HG02852 (cell line): ENCODE results near the gene C19orf44.
A peak's percentile ranks its signal among the peaks of the same experiment; 100 is the strongest.
"Not testable (repeated sequence)": the region's sequence is repeated elsewhere in the genome, so short reads cannot be mapped to it uniquely, and the experiment has no call there.

Source experiments
- ATAC-seq: cut with Tn5 transposase; IDR thresholded peaks from one replicate; pipeline ENCODE4 v1.9.1; 2021; ENCODE audit warnings: mild to moderate bottlenecking, moderate library complexity; ENCODE audit not compliant: unreplicated experiment

C19orf44 gene

GRCh38 chr19:16532440-16533234, 36.4 kb downstream of the C19orf44 start:
- ATAC-seq, result no peak

- ATAC-seq, result no peak
Observed at GRCh38 chr19:16535381-16535780, 39.2 kb downstream of the C19orf44 start.

- ATAC-seq, result no peak
Observed at GRCh38 chr19:16536130-16536529, 39.9 kb downstream of the C19orf44 start.

GRCh38 chr19:16537111-16537510, 40.9 kb downstream of the C19orf44 start:
- ATAC-seq, result no peak

GRCh38 chr19:16540948-16541347, 44.8 kb downstream of the C19orf44 start:
- ATAC-seq, result no peak

- no peak for ATAC-seq
Observed at GRCh38 chr19:16541526-16542044, 45.4 kb downstream of the C19orf44 start.

GRCh38 chr19:16542045-16542909, 46.1 kb downstream of the C19orf44 start, which contains the start of gene CHERP:
TSS of gene CHERP (minus strand) at chr19:16542437. CDS start at chr19:16542378, 59 bp downstream.
- ATAC-seq, result peak; percentile 72

GRCh38 chr19:16542910-16543472, 46.8 kb downstream of the C19orf44 start:
- no peak for ATAC-seq

GRCh38 chr19:16543734-16544133, 47.5 kb downstream of the C19orf44 start:
- ATAC-seq, result not testable (repeated sequence)

GRCh38 chr19:16544473-16545231, 48.5 kb downstream of the C19orf44 start:
- no peak for ATAC-seq

- ATAC-seq, result no peak
Observed at GRCh38 chr19:16548956-16549355, 52.8 kb downstream of the C19orf44 start.

- not testable (repeated sequence) for ATAC-seq
Observed at GRCh38 chr19:16551902-16552301, 55.7 kb downstream of the C19orf44 start.

- no peak for ATAC-seq
Observed at GRCh38 chr19:16554776-16555175, 58.6 kb downstream of the C19orf44 start.

- ATAC-seq, result no peak
Observed at GRCh38 chr19:16559780-16560276, 63.6 kb downstream of the C19orf44 start.

- ATAC-seq, result no peak
Observed at GRCh38 chr19:16561382-16561781, 65.2 kb downstream of the C19orf44 start.

- no peak for ATAC-seq
Observed at GRCh38 chr19:16562608-16563025, 66.4 kb downstream of the C19orf44 start.

- ATAC-seq, result no peak
Observed at GRCh38 chr19:16564842-16565241, 68.6 kb downstream of the C19orf44 start.

- ATAC-seq, result no peak
Observed at GRCh38 chr19:16566161-16566560, 70.0 kb downstream of the C19orf44 start.

GRCh38 chr19:16566702-16567101, 70.5 kb downstream of the C19orf44 start:
- ATAC-seq, result no peak

GRCh38 chr19:16569609-16570320, 73.6 kb downstream of the C19orf44 start:
- no peak for ATAC-seq
